Suppressor macrophage treated with lipopolysaccharide for 4 hours (primary cell): ENCODE results near the gene RTP2.

Experiments
- DNase-seq: peaks from one replicate; pipeline ENCODE4 v3.0.0-alpha.2; 2020

Gene RTP2

GRCh38 chr3:187665764-187666402, 36.5 kb downstream of the RTP2 start:
- no peak for DNase-seq

- no peak for DNase-seq
Measured at GRCh38 chr3:187665010-187665409, 37.3 kb downstream of the RTP2 start.

- DNase-seq = peak; percentile 44
Measured at GRCh38 chr3:187662848-187663409, 39.4 kb downstream of the RTP2 start.

- no peak for DNase-seq
Measured at GRCh38 chr3:187661267-187661666, 41.1 kb downstream of the RTP2 start.

GRCh38 chr3:187651282-187651681, 51.1 kb downstream of the RTP2 start:
- DNase-seq = no peak
